Mesendoderm (in vitro differentiated cells): Measurements from ENCODE around the gene MROH2A.

Experiments used
- DNase-seq: peaks from one replicate; pipeline ENCODE4 v3.0.0; 2013
- H2AK5ac ChIP-seq: 2 replicates; pipeline ENCODE4 v1.6.1; 2013; ENCODE audit warnings: low read length, inconsistent platforms
- H2BK120ac ChIP-seq: 2 replicates; pipeline ENCODE4 v1.6.1; 2013; ENCODE audit warnings: low read depth, mild to moderate bottlenecking, low read length, moderate library complexity, mixed read lengths
- H2BK15ac ChIP-seq: replicated peaks from 2 replicates; pipeline ENCODE4 v1.6.1; 2013; ENCODE audit warnings: low read depth, mild to moderate bottlenecking, moderate library complexity
- H2BK5ac ChIP-seq: 2 replicates; pipeline ENCODE4 v1.6.1; 2013; ENCODE audit warnings: low read length, inconsistent platforms
- H3K18ac ChIP-seq: 2 replicates; pipeline ENCODE4 v1.6.1; 2013; ENCODE audit warnings: mild to moderate bottlenecking, low read length, mixed read lengths
- H3K23ac ChIP-seq: one replicate; pipeline ENCODE4 v1.6.1; 2013; ENCODE audit warnings: low read length
- H3K27ac ChIP-seq: 2 replicates; pipeline ENCODE4 v1.5.1; 2013; ENCODE audit warnings: low read depth, mild to moderate bottlenecking, inconsistent platforms, low read length, moderate library complexity
- H3K27me3 ChIP-seq: 2 replicates; pipeline ENCODE4 v1.6.1; 2013; ENCODE audit warnings: low read length, control low read depth, mild to moderate bottlenecking, inconsistent platforms; ENCODE audit not compliant: insufficient read depth, poor library complexity
- H3K36me3 ChIP-seq: 2 replicates; pipeline ENCODE4 v1.6.1; 2013; ENCODE audit warnings: low read length, inconsistent platforms; ENCODE audit not compliant: control insufficient read depth, insufficient read depth
- H3K4ac ChIP-seq: one replicate; pipeline ENCODE4 v1.6.1; 2013; ENCODE audit warnings: low read depth, mild to moderate bottlenecking, low read length, moderate library complexity
- H3K4me1 ChIP-seq: 2 replicates; pipeline ENCODE4 v1.6.1; 2013; ENCODE audit warnings: low read depth, low read length, inconsistent platforms; ENCODE audit not compliant: control insufficient read depth
- H3K4me2 ChIP-seq: 2 replicates; pipeline ENCODE4 v1.6.1; 2013; ENCODE audit warnings: low read length
- H3K4me3 ChIP-seq: 2 replicates; pipeline ENCODE4 v1.5.1; 2013; ENCODE audit warnings: mild to moderate bottlenecking, low read length
- H3K56ac ChIP-seq: one replicate; pipeline ENCODE4 v1.6.1; 2013; ENCODE audit warnings: low read length
- H3K79me1 ChIP-seq: 2 replicates; pipeline ENCODE4 v1.6.1; 2013; ENCODE audit warnings: low read length, inconsistent platforms
- H3K79me2 ChIP-seq: 2 replicates; pipeline ENCODE4 v1.6.1; 2013; ENCODE audit warnings: mild to moderate bottlenecking, low read length; ENCODE audit not compliant: control insufficient read depth, insufficient read depth
- H3K9ac ChIP-seq: 2 replicates; pipeline ENCODE4 v1.6.1; 2013; ENCODE audit warnings: low read length, inconsistent platforms
- H4K5ac ChIP-seq: one replicate; pipeline ENCODE4 v1.6.1; 2013; ENCODE audit warnings: low read length
- H4K8ac ChIP-seq: one replicate; pipeline ENCODE4 v1.6.1; 2013; ENCODE audit warnings: low read depth, mild to moderate bottlenecking, control low read depth, low read length, moderate library complexity
- WGBS: extraction: QIAGEN DNeasy Blood & Tissue Kit; methylation state at CpG from one replicate; pipeline ENCODE4 v1.1.7; 2013; ENCODE audit warnings: low lambda C conversion rate, missing lambda C conversion rate; ENCODE audit not compliant: insufficient coverage; ENCODE audit errors: extremely low coverage; 5-methylcytosine and 5-hydroxymethylcytosine counted together

Gene MROH2A

DNA sequence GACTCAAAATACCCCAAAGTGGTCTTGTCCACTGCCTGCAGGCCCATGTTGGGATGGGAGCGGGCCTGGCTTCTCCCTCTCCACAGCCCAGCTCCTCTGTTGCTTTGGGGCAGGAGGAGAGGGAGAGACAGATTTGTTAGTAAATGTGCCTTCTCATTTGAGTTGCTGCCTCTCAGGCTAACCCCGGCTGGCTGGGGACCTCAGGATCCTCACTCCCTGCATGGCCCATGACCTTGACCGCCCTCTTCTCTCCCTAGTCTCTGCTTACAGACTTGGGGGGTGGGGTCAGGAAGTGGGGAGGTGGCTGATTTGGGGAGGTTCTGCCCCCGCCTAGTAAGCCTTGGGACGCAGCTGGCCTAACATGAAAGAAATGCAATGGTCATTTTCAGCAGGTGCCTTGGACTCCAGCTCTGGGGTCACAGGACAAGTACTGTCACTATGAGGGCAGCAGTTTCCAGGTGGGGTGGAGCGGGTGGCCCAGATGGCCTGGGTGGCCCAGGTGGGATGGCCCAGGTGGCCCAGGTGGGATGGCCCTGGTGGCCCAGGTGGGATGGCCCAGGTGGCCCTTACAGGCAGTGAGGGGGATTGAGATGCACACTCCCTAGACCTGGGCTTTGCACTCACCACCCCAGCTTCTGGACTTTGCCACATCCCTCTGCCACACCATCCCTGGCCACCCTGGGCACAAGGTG is 52.1 kb downstream of the MROH2A start:
- Histone ChIP-seq H3K4ac (no peak overlapping the region), H3K79me2 (no peaks in the 10 kb centered on the region), H3K18ac (no peak overlapping the region), H3K27ac (no peak overlapping the region), H2AK5ac (no peak overlapping the region), H4K5ac (no peak overlapping the region), H3K27me3 (no peaks in the 10 kb centered on the region), H2BK120ac (no peak overlapping the region), H3K56ac (no peak overlapping the region), H3K4me2 (no peak overlapping the region), H3K9ac (no peak overlapping the region), H3K79me1 (no peaks in the 10 kb centered on the region), H3K36me3 (peaks cover 2% of the 10 kb centered on the region), H3K23ac (no peak overlapping the region), H3K4me1 (no peaks in the 10 kb centered on the region), H3K4me3 (no peak overlapping the region), H4K8ac (no peak overlapping the region), H2BK5ac (no peak overlapping the region), H2BK15ac (no peak overlapping the region)
- no peak for DNase-seq
- WGBS, result no CpG with 5 or more reads among the region's 6 CpGs

GRCh38 chr2:233831011-233831721 is 53.0 kb downstream of the MROH2A start:
- H3K27ac ChIP-seq, result no peak overlapping the region
- no CpG with 5 or more reads among the region's 14 CpGs for WGBS

GRCh38 chr2:233831861-233832260 is 53.7 kb downstream of the MROH2A start:
- DNase-seq, result no peak
- no CpG with 5 or more reads among the region's 6 CpGs for WGBS

More at GRCh38 chr2:233831011-233831721, 53.0 kb downstream of the MROH2A start:
- no peak overlapping the region for H2AK5ac ChIP-seq
- no peak overlapping the region for H3K4ac ChIP-seq
- H3K4me2 ChIP-seq, result no peak overlapping the region
- no peak overlapping the region for H4K8ac ChIP-seq
- H4K5ac ChIP-seq, result no peak overlapping the region
- no peaks in the 10 kb centered on the region for H3K79me2 ChIP-seq
- no peak overlapping the region for H2BK15ac ChIP-seq
- no peaks in the 10 kb centered on the region for H3K4me1 ChIP-seq
- H3K9ac ChIP-seq, result no peak overlapping the region
- no peaks in the 10 kb centered on the region for H3K27me3 ChIP-seq
- H3K18ac ChIP-seq, result no peak overlapping the region
- peaks cover 2% of the 10 kb centered on the region for H3K79me1 ChIP-seq
- no peak overlapping the region for H3K56ac ChIP-seq
- no peak overlapping the region for H3K23ac ChIP-seq
- no peak overlapping the region for H2BK5ac ChIP-seq
- H2BK120ac ChIP-seq, result no peak overlapping the region
- DNase-seq, result no peak
- peaks cover 7% of the 10 kb centered on the region for H3K36me3 ChIP-seq
- no peak overlapping the region for H3K4me3 ChIP-seq

GRCh38 chr2:233832414-233832813 is 54.3 kb downstream of the MROH2A start:
- Histone ChIP-seq H3K36me3 (peaks cover 10% of the 10 kb centered on the region), H4K5ac (no peak overlapping the region), H3K4me2 (no peak overlapping the region), H3K79me2 (no peaks in the 10 kb centered on the region), H3K79me1 (peaks cover 3% of the 10 kb centered on the region), H3K4me1 (no peaks in the 10 kb centered on the region), H3K4me3 (no peak overlapping the region), H3K27ac (no peak overlapping the region), H2AK5ac (no peak overlapping the region), H3K9ac (no peak overlapping the region), H2BK15ac (no peak overlapping the region), H2BK120ac (no peak overlapping the region), H3K4ac (no peak overlapping the region), H4K8ac (no peak overlapping the region), H2BK5ac (no peak overlapping the region), H3K56ac (no peak overlapping the region), H3K23ac (no peak overlapping the region), H3K27me3 (no peaks in the 10 kb centered on the region), H3K18ac (no peak overlapping the region)
- WGBS, result no CpG with 5 or more reads among the region's 9 CpGs
- no peak for DNase-seq

More at GRCh38 chr2:233831861-233832260, 53.7 kb downstream of the MROH2A start:
- no peak overlapping the region for H3K4me3 ChIP-seq
- no peak overlapping the region for H3K56ac ChIP-seq
- no peak overlapping the region for H2AK5ac ChIP-seq
- no peaks in the 10 kb centered on the region for H3K4me1 ChIP-seq
- no peak overlapping the region for H3K9ac ChIP-seq
- peaks cover 3% of the 10 kb centered on the region for H3K79me1 ChIP-seq
- H3K27ac ChIP-seq, result no peak overlapping the region
- no peak overlapping the region for H2BK5ac ChIP-seq
- no peak overlapping the region for H4K5ac ChIP-seq
- no peak overlapping the region for H3K4ac ChIP-seq
- no peak overlapping the region for H3K23ac ChIP-seq
- no peak overlapping the region for H4K8ac ChIP-seq
- H3K4me2 ChIP-seq, result no peak overlapping the region
- no peaks in the 10 kb centered on the region for H3K79me2 ChIP-seq
- peaks cover 10% of the 10 kb centered on the region for H3K36me3 ChIP-seq
- H3K27me3 ChIP-seq, result no peaks in the 10 kb centered on the region
- no peak overlapping the region for H3K18ac ChIP-seq
- no peak overlapping the region for H2BK15ac ChIP-seq
- H2BK120ac ChIP-seq, result no peak overlapping the region

DNA sequence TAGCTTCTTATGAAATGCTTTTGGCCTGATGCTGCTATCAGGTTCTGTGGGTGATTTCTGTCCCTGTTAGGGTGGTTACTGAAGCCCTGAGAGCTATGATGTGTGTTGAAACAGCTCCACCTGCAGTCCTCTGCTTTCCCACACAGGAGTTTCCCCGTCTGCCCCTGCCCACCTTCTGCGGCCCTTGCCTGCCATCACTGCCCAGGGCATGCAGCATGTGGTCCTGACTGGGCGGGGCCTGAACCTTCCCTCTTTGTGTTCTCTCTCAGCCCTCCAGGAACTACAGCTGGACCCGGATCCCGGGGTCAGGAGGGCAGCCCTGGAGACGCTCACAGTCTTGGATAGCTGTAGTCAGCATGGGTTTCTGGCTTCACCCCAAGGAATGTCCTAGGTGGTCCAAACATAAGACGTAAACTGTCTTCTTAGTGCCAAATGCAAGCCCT is 54.8 kb downstream of the MROH2A start:
- no peak overlapping the region for H4K8ac ChIP-seq
- no peak overlapping the region for H2BK120ac ChIP-seq
- no peak overlapping the region for H3K23ac ChIP-seq
- H3K4me2 ChIP-seq, result no peak overlapping the region
- H3K79me2 ChIP-seq, result peaks cover 3% of the 10 kb centered on the region
- H3K56ac ChIP-seq, result no peak overlapping the region
- H3K9ac ChIP-seq, result no peak overlapping the region
- no peak overlapping the region for H2AK5ac ChIP-seq
- peaks cover 12% of the 10 kb centered on the region for H3K36me3 ChIP-seq
- DNase-seq, result peak; percentile 80
- H3K18ac ChIP-seq, result no peak overlapping the region
- no peak overlapping the region for H2BK15ac ChIP-seq
- H3K4me1 ChIP-seq, result no peaks in the 10 kb centered on the region
- H3K27me3 ChIP-seq, result no peaks in the 10 kb centered on the region
- no peak overlapping the region for H3K4ac ChIP-seq
- H2BK5ac ChIP-seq, result no peak overlapping the region
- H3K27ac ChIP-seq, result no peak overlapping the region
- peaks cover 5% of the 10 kb centered on the region for H3K79me1 ChIP-seq
- H3K4me3 ChIP-seq, result no peak overlapping the region
- WGBS, result no CpG with 5 or more reads among the region's 7 CpGs
- no peak overlapping the region for H4K5ac ChIP-seq
